ENCODE measurements around the gene RTN4IP1. TPM values are rescaled to one million over a fixed set of nuclear protein-coding genes. Genes with fewer than 3 reads are reported as not detected.

The RTN4IP1 gene
- total and polyA plus RNA-seq, 9 of the 15 experiments (the other 6 are each of a cell fraction or from before 2014, with no cell fraction given) = 17.9 to 46.0 (median 22.2) TPM

- POLR2A ChIA-PET = no interaction called here
- H3K9me3 ChIP-seq (replicated peaks; ENCODE audit: control insufficient read depth, insufficient read depth, low read depth, low read length) = no peaks in the 10 kb centered on the region
- in situ Hi-C loops (cut with MboI) = no loop called here
- intact Hi-C loops (cut with micrococcal nuclease) = no loop called here
- H3K4me1 ChIP-seq (replicated peaks in 1 of 2; ENCODE audit: control insufficient read depth in 2 of 2, insufficient read depth in 2 of 2, low read length in 2 of 2) = no peaks in the 10 kb centered on the region
- whole genome bisulfite sequencing (ENCODE audit: insufficient coverage, low coverage, missing lambda C conversion rate) = 0% methylated on average over 1 of the region's 1 CpG
- H3K27ac ChIP-seq (ENCODE audit: extremely low read depth, low read depth, low read length) = no peak overlapping the region
- FAIRE-seq = no peak
- H2AFZ ChIP-seq (ENCODE audit: low read depth, low read length) = no peak overlapping the region
- no peak overlapping the region for H3K4me2 ChIP-seq (ENCODE audit: insufficient read depth, low read length)
- ATAC-seq = no peak
- H3K27me3 ChIP-seq (ENCODE audit: control insufficient read depth in 2 of 2, insufficient read depth in 2 of 2, low read length in 2 of 2) = peaks cover 37 to 38% of the 10 kb centered on the region in 2 experiments
- TF ChIP-seq RCOR1 (IDR thresholded peaks at IDR 0.05; ENCODE audit: borderline replicate concordance in 1 of 2, low read depth in 2 of 2, low read length in 2 of 2) (no peak), NFE2 (IDR thresholded peaks at IDR 0.05; ENCODE audit: low read depth) (no peak)
- H3K4me3 ChIP-seq = no peak overlapping the region
- H3K9me1 ChIP-seq (ENCODE audit: control insufficient read depth, insufficient read depth, low read length) = no peaks in the 10 kb centered on the region
- H3K36me3 ChIP-seq (ENCODE audit: control insufficient read depth, insufficient read depth, low read length) = no peaks in the 10 kb centered on the region
- CTCF ChIA-PET (ENCODE audit: low intra/inter-chr PET ratio) = no interaction called here
- H3K9ac ChIP-seq (ENCODE audit: insufficient read depth in 1 of 2, low read depth in 2 of 2, low read length in 2 of 2) = no peak overlapping the region
- H3K79me2 ChIP-seq (ENCODE audit: control insufficient read depth, insufficient read depth, low read length) = no peaks in the 10 kb centered on the region
- BruUV-seq (replicated peaks) = no TSS peak
- DNase-seq (ENCODE audit: extremely low read depth in 1 of 4, low spot score in 3 of 4) = no peak
- H4K20me1 ChIP-seq (replicated peaks; ENCODE audit: control insufficient read depth, insufficient read depth, low read length) = no peaks in the 10 kb centered on the region
Observed at GRCh38 chr6:106538145-106538544, 91.2 kb downstream of the RTN4IP1 start.

GRCh38 chr6:106537662-106538061, 91.6 kb downstream of the RTN4IP1 start:
- in situ Hi-C loops (cut with MboI) = no loop called here
- Histone ChIP-seq H4K20me1 (replicated peaks; ENCODE audit: control insufficient read depth, insufficient read depth, low read length) (no peaks in the 10 kb centered on the region), H3K36me3 (ENCODE audit: control insufficient read depth, insufficient read depth, low read length) (no peaks in the 10 kb centered on the region), H3K9me1 (ENCODE audit: control insufficient read depth, insufficient read depth, low read length) (no peaks in the 10 kb centered on the region), H3K4me1 (replicated peaks in 1 of 2; ENCODE audit: control insufficient read depth in 2 of 2, insufficient read depth in 2 of 2, low read length in 2 of 2) (no peaks in the 10 kb centered on the region), H3K9ac (ENCODE audit: insufficient read depth in 1 of 2, low read depth in 2 of 2, low read length in 2 of 2) (no peak overlapping the region), H3K4me3 (no peak overlapping the region), H3K27ac (ENCODE audit: extremely low read depth, low read depth, low read length) (no peak overlapping the region), H2AFZ (ENCODE audit: low read depth, low read length) (no peak overlapping the region), H3K4me2 (ENCODE audit: insufficient read depth, low read length) (no peak overlapping the region), H3K79me2 (ENCODE audit: control insufficient read depth, insufficient read depth, low read length) (no peaks in the 10 kb centered on the region), H3K9me3 (replicated peaks; ENCODE audit: control insufficient read depth, insufficient read depth, low read depth, low read length) (no peaks in the 10 kb centered on the region), H3K27me3 (ENCODE audit: control insufficient read depth in 2 of 2, insufficient read depth in 2 of 2, low read length in 2 of 2) (peaks cover 38 to 41% of the 10 kb centered on the region in 2 experiments)
- no TSS peak for BruUV-seq (replicated peaks)
- ChIA-PET POLR2A (no interaction called here), CTCF (ENCODE audit: low intra/inter-chr PET ratio) (no interaction called here)
- under 1% methylated on average over 8 of the region's 8 CpGs for WGBS (ENCODE audit: insufficient coverage, low coverage, missing lambda C conversion rate)
- DNase-seq (ENCODE audit: extremely low read depth in 1 of 4, low spot score in 3 of 4) (no peak), ATAC-seq (no peak), FAIRE-seq (no peak)
- intact Hi-C loops (cut with micrococcal nuclease) = no loop called here
- TF ChIP-seq CHD4 (IDR thresholded peaks at IDR 0.05; ENCODE audit: insufficient read depth, insufficient replicate concordance, low read depth, low read length, poor library complexity, severe bottlenecking) = no peak
- TF ChIP-seq ZNF592 (IDR thresholded peaks at IDR 0.05) = no peak
- no peak for TF ChIP-seq DPF2 (IDR thresholded peaks at IDR 0.05)
- no peak for TF ChIP-seq FOXK1 (CRISPR knock-in tag; IDR thresholded peaks at IDR 0.05; ENCODE audit: borderline replicate concordance)
- no peak for TF ChIP-seq PKNOX1 (IDR thresholded peaks at IDR 0.05)
- TF ChIP-seq NR1H2 (CRISPR knock-in tag; IDR thresholded peaks at IDR 0.05) = no peak
- TF ChIP-seq HDAC6 (IDR thresholded peaks at IDR 0.05; ENCODE audit: low read depth, low read length) = no peak
- no peak for TF ChIP-seq POLR3G (IDR thresholded peaks at IDR 0.05; ENCODE audit: extremely low read depth, insufficient read length, insufficient replicate concordance)
- TF ChIP-seq MIER1 (IDR thresholded peaks at IDR 0.05; ENCODE audit: low read depth) = no peak
- no peak for TF ChIP-seq RBM17 (IDR thresholded peaks at IDR 0.05; ENCODE audit: borderline replicate concordance, low read depth, low read length)

All from K562 (cell line).